ENCODE results near the gene ANKRD6.

ANKRD6 gene

GRCh38 chr6:89522778-89523177, 89.8 kb downstream of the ANKRD6 start:
- Histone ChIP-seq H3K4me1 (ENCODE audit: control insufficient read depth, insufficient read depth, low read length, poor library complexity, severe bottlenecking) (no peaks in the 10 kb centered on the region), H3K27ac (ENCODE audit: insufficient read depth, low read length, poor library complexity, severe bottlenecking) (no peak overlapping the region), H3K36me3 (ENCODE audit: control insufficient read depth, insufficient read depth, low read length) (no peaks in the 10 kb centered on the region), H3K27me3 (replicated peaks; ENCODE audit: control insufficient read depth, insufficient read depth, low read length, poor library complexity, severe bottlenecking) (no peaks in the 10 kb centered on the region), H3K4me3 (ENCODE audit: insufficient read depth, low read depth, low read length, poor library complexity, severe bottlenecking) (no peak overlapping the region), H3K9me3 (ENCODE audit: control insufficient read depth, low read length) (no peaks in the 10 kb centered on the region)
- DNase-seq, result no peak

- no peak overlapping the region for H3K27ac ChIP-seq (ENCODE audit: insufficient read depth, low read length, poor library complexity, severe bottlenecking)
- no peak overlapping the region for H3K4me3 ChIP-seq (ENCODE audit: insufficient read depth, low read depth, low read length, poor library complexity, severe bottlenecking)
- no peaks in the 10 kb centered on the region for H3K36me3 ChIP-seq (ENCODE audit: control insufficient read depth, insufficient read depth, low read length)
- H3K9me3 ChIP-seq (ENCODE audit: control insufficient read depth, low read length), result no peaks in the 10 kb centered on the region
- DNase-seq, result no peak
- H3K4me1 ChIP-seq (ENCODE audit: control insufficient read depth, insufficient read depth, low read length, poor library complexity, severe bottlenecking), result no peaks in the 10 kb centered on the region
- no peaks in the 10 kb centered on the region for H3K27me3 ChIP-seq (replicated peaks; ENCODE audit: control insufficient read depth, insufficient read depth, low read length, poor library complexity, severe bottlenecking)
These were observed 93.0 kb downstream of the ANKRD6 start for GRCh38 chr6:89525786-89526562.

- no peaks in the 10 kb centered on the region for H3K4me1 ChIP-seq (ENCODE audit: control insufficient read depth, insufficient read depth, low read length, poor library complexity, severe bottlenecking)
- no peak for DNase-seq
- H3K27ac ChIP-seq (ENCODE audit: insufficient read depth, low read length, poor library complexity, severe bottlenecking), result no peak overlapping the region
- H3K36me3 ChIP-seq (ENCODE audit: control insufficient read depth, insufficient read depth, low read length), result no peaks in the 10 kb centered on the region
- H3K4me3 ChIP-seq (ENCODE audit: insufficient read depth, low read depth, low read length, poor library complexity, severe bottlenecking), result no peak overlapping the region
- H3K27me3 ChIP-seq (replicated peaks; ENCODE audit: control insufficient read depth, insufficient read depth, low read length, poor library complexity, severe bottlenecking), result no peaks in the 10 kb centered on the region
- H3K9me3 ChIP-seq (ENCODE audit: control insufficient read depth, low read length), result no peaks in the 10 kb centered on the region
These were observed 93.6 kb downstream of the ANKRD6 start for GRCh38 chr6:89526563-89526869.

GRCh38 chr6:89527634-89528033, 94.7 kb downstream of the ANKRD6 start:
- no peaks in the 10 kb centered on the region for H3K9me3 ChIP-seq (ENCODE audit: control insufficient read depth, low read length)
- H3K4me3 ChIP-seq (ENCODE audit: insufficient read depth, low read depth, low read length, poor library complexity, severe bottlenecking), result no peak overlapping the region
- H3K4me1 ChIP-seq (ENCODE audit: control insufficient read depth, insufficient read depth, low read length, poor library complexity, severe bottlenecking), result no peaks in the 10 kb centered on the region
- H3K27me3 ChIP-seq (replicated peaks; ENCODE audit: control insufficient read depth, insufficient read depth, low read length, poor library complexity, severe bottlenecking), result no peaks in the 10 kb centered on the region
- H3K27ac ChIP-seq (ENCODE audit: insufficient read depth, low read length, poor library complexity, severe bottlenecking), result no peak overlapping the region
- H3K36me3 ChIP-seq (ENCODE audit: control insufficient read depth, insufficient read depth, low read length), result no peaks in the 10 kb centered on the region
- no peak for DNase-seq

- Histone ChIP-seq H3K36me3 (ENCODE audit: control insufficient read depth, insufficient read depth, low read length) (no peaks in the 10 kb centered on the region), H3K4me3 (ENCODE audit: insufficient read depth, low read depth, low read length, poor library complexity, severe bottlenecking) (no peak overlapping the region), H3K27ac (ENCODE audit: insufficient read depth, low read length, poor library complexity, severe bottlenecking) (no peak overlapping the region), H3K27me3 (replicated peaks; ENCODE audit: control insufficient read depth, insufficient read depth, low read length, poor library complexity, severe bottlenecking) (no peaks in the 10 kb centered on the region), H3K9me3 (ENCODE audit: control insufficient read depth, low read length) (no peaks in the 10 kb centered on the region), H3K4me1 (ENCODE audit: control insufficient read depth, insufficient read depth, low read length, poor library complexity, severe bottlenecking) (no peaks in the 10 kb centered on the region)
- no peak for DNase-seq
These were observed 95.9 kb downstream of the ANKRD6 start for GRCh38 chr6:89528866-89529265.

- Histone ChIP-seq H3K9me3 (ENCODE audit: control insufficient read depth, low read length) (no peaks in the 10 kb centered on the region), H3K27me3 (replicated peaks; ENCODE audit: control insufficient read depth, insufficient read depth, low read length, poor library complexity, severe bottlenecking) (no peaks in the 10 kb centered on the region), H3K4me1 (ENCODE audit: control insufficient read depth, insufficient read depth, low read length, poor library complexity, severe bottlenecking) (no peaks in the 10 kb centered on the region), H3K4me3 (ENCODE audit: insufficient read depth, low read depth, low read length, poor library complexity, severe bottlenecking) (no peak overlapping the region), H3K27ac (ENCODE audit: insufficient read depth, low read length, poor library complexity, severe bottlenecking) (no peak overlapping the region), H3K36me3 (ENCODE audit: control insufficient read depth, insufficient read depth, low read length) (no peaks in the 10 kb centered on the region)
- DNase-seq, result no peak
These were observed 98.0 kb downstream of the ANKRD6 start for GRCh38 chr6:89530982-89531381.

GRCh38 chr6:89536231-89536630, 103.3 kb downstream of the ANKRD6 start:
- Histone ChIP-seq H3K4me3 (ENCODE audit: insufficient read depth, low read depth, low read length, poor library complexity, severe bottlenecking) (no peak overlapping the region), H3K27me3 (replicated peaks; ENCODE audit: control insufficient read depth, insufficient read depth, low read length, poor library complexity, severe bottlenecking) (no peaks in the 10 kb centered on the region), H3K4me1 (ENCODE audit: control insufficient read depth, insufficient read depth, low read length, poor library complexity, severe bottlenecking) (no peaks in the 10 kb centered on the region), H3K9me3 (ENCODE audit: control insufficient read depth, low read length) (no peaks in the 10 kb centered on the region), H3K36me3 (ENCODE audit: control insufficient read depth, insufficient read depth, low read length) (no peaks in the 10 kb centered on the region), H3K27ac (ENCODE audit: insufficient read depth, low read length, poor library complexity, severe bottlenecking) (no peak overlapping the region)
- DNase-seq, result no peak

GRCh38 chr6:89539779-89540178, 106.8 kb downstream of the ANKRD6 start:
- Histone ChIP-seq H3K4me3 (ENCODE audit: insufficient read depth, low read depth, low read length, poor library complexity, severe bottlenecking) (no peak overlapping the region), H3K27me3 (replicated peaks; ENCODE audit: control insufficient read depth, insufficient read depth, low read length, poor library complexity, severe bottlenecking) (no peaks in the 10 kb centered on the region), H3K4me1 (ENCODE audit: control insufficient read depth, insufficient read depth, low read length, poor library complexity, severe bottlenecking) (no peaks in the 10 kb centered on the region), H3K36me3 (ENCODE audit: control insufficient read depth, insufficient read depth, low read length) (no peaks in the 10 kb centered on the region), H3K27ac (ENCODE audit: insufficient read depth, low read length, poor library complexity, severe bottlenecking) (no peak overlapping the region), H3K9me3 (ENCODE audit: control insufficient read depth, low read length) (no peaks in the 10 kb centered on the region)
- no peak for DNase-seq

- DNase-seq, result no peak
- no peaks in the 10 kb centered on the region for H3K27me3 ChIP-seq (replicated peaks; ENCODE audit: control insufficient read depth, insufficient read depth, low read length, poor library complexity, severe bottlenecking)
- no peak overlapping the region for H3K4me3 ChIP-seq (ENCODE audit: insufficient read depth, low read depth, low read length, poor library complexity, severe bottlenecking)
- no peak overlapping the region for H3K27ac ChIP-seq (ENCODE audit: insufficient read depth, low read length, poor library complexity, severe bottlenecking)
- H3K4me1 ChIP-seq (ENCODE audit: control insufficient read depth, insufficient read depth, low read length, poor library complexity, severe bottlenecking), result no peaks in the 10 kb centered on the region
- H3K36me3 ChIP-seq (ENCODE audit: control insufficient read depth, insufficient read depth, low read length), result no peaks in the 10 kb centered on the region
- no peaks in the 10 kb centered on the region for H3K9me3 ChIP-seq (ENCODE audit: control insufficient read depth, low read length)
These were observed 109.3 kb downstream of the ANKRD6 start for GRCh38 chr6:89542081-89542857.

- Histone ChIP-seq H3K27me3 (replicated peaks; ENCODE audit: control insufficient read depth, insufficient read depth, low read length, poor library complexity, severe bottlenecking) (no peaks in the 10 kb centered on the region), H3K4me1 (ENCODE audit: control insufficient read depth, insufficient read depth, low read length, poor library complexity, severe bottlenecking) (no peaks in the 10 kb centered on the region), H3K4me3 (ENCODE audit: insufficient read depth, low read depth, low read length, poor library complexity, severe bottlenecking) (no peak overlapping the region), H3K36me3 (ENCODE audit: control insufficient read depth, insufficient read depth, low read length) (no peaks in the 10 kb centered on the region), H3K9me3 (ENCODE audit: control insufficient read depth, low read length) (no peaks in the 10 kb centered on the region), H3K27ac (ENCODE audit: insufficient read depth, low read length, poor library complexity, severe bottlenecking) (no peak overlapping the region)
- DNase-seq, result no peak
These were observed 109.9 kb downstream of the ANKRD6 start for GRCh38 chr6:89542866-89543265.
